GM23248 (cell line): ENCODE measurements around the gene ADGRL3.

Experiments used
- EZH2 ChIP-seq: fragments of 200-600 bp; sonication (generic); IDR thresholded peaks from 2 replicates; pipeline ENCODE4 v1.6.1; 2018; ENCODE audit warnings: antibody characterized with exemption, mild to moderate bottlenecking; ENCODE audit not compliant: insufficient read depth, poor library complexity, severe bottlenecking
- EZH2phosphoT487 ChIP-seq: fragments of 200-600 bp; sonication (generic); IDR thresholded peaks from 2 replicates; pipeline ENCODE4 v1.6.1; 2018; ENCODE audit warnings: antibody characterized with exemption, moderate library complexity, mild to moderate bottlenecking, low read depth; ENCODE audit not compliant: insufficient read depth

- TF ChIP-seq EZH2 (no peak), EZH2phosphoT487 (no peak)
Measured at GRCh38 chr4:62075521-62075920, 875.4 kb downstream of the ADGRL3 start.
